Right lobe of liver (tissue), 6 donors: ENCODE measurements around the gene SEC11A. TPM values are rescaled to one million over a fixed set of nuclear protein-coding genes. Genes with fewer than 3 reads are reported as not detected.

Experiments used
- ATAC-seq, 4 donors: fragments of 200-7000 bp; cut with Tn5 transposase; one replicate each; pipeline ENCODE4 v1.9.1; 2020; ENCODE audit warnings: mild to moderate bottlenecking in 4 of 4, moderate library complexity in 4 of 4
- DNase-seq, 3 donors: peaks; one replicate each; pipeline ENCODE4 v3.0.0-alpha.2; 2020
- H3K27ac ChIP-seq, 3 donors: fragments of 200-600 bp; one replicate each; pipeline ENCODE4 v1.8.0; 2022
- H3K27me3 ChIP-seq, 2 donors: fragments of 200-600 bp; one replicate each; pipeline ENCODE4 v1.8.0; 2022
- H3K36me3 ChIP-seq, 4 donors: fragments of 200-600 bp; sonication (generic) in 1 of 4; one replicate each; pipeline versions ENCODE4 v1.5.1 to v1.8.0; 2017 to 2022; ENCODE audit warnings: control low read depth in 1 of 4
- H3K4me1 ChIP-seq, 4 donors: fragments of 200-600 bp; sonication (generic) in 1 of 4; one replicate each; pipeline versions ENCODE4 v1.5.1 to v1.8.0; 2017 to 2022; ENCODE audit warnings: control low read depth in 1 of 4
- H3K4me3 ChIP-seq, 3 donors: fragments of 200-600 bp; one replicate each; pipeline ENCODE4 v1.8.0; 2022
- H3K9me3 ChIP-seq, 4 donors: fragments of 200-600 bp; sonication (generic) in 1 of 4; one replicate each; pipeline versions ENCODE4 v1.5.1 to v1.8.0; 2017 to 2022; ENCODE audit warnings: control low read depth in 1 of 4
- CTCF ChIP-seq, 4 donors: fragments of 200-600 bp in 3 of 4; fragments of 450-650 bp in 1 of 4; IDR thresholded peaks; one replicate each; pipeline versions ENCODE4 v1.5.1 to v1.8.0; 2016 to 2022; ENCODE audit warnings: antibody characterized with exemption in 4 of 4, mild to moderate bottlenecking in 2 of 4
- POLR2A ChIP-seq: fragments of 450-650 bp; IDR thresholded peaks from one replicate; pipeline ENCODE4 v1.6.1; 2017; ENCODE audit warnings: antibody characterized with exemption, mild to moderate bottlenecking
- WGBS: methylation state at CpG from one replicate; pipeline ENCODE4 v1.1.6; 2018; ENCODE audit warnings: low coverage, low lambda C conversion rate; ENCODE audit not compliant: insufficient coverage; ENCODE audit errors: missing lambda C conversion rate; 5-methylcytosine and 5-hydroxymethylcytosine counted together
- intact Hi-C, 2 donors: fragments of 100-400 bp; cut with DNase I; formaldehyde crosslinking; loops; one replicate each; pipeline versions ENCODE4 v1.11.2 to v1.14.1; 2022
- total RNA-seq, 6 experiments: library from RNA; depleted of rRNA in 2 of 6; stranded (reverse); fragments of >200 nt in 2 of 6; fragmentation: NEBNext Ultra II Directional in 3 of 6; extraction: Animal tissue kit (Norgen Biotek cat#: 25700) in 3 of 6; gene quantifications; one replicate each; pipeline versions ENCODE4 v1.1.0 to v1.2.4, GENCODE V29; 2016 to 2023
- donor health status: DM: no; HTN: yes; CAD: no.
- donor health status: DM: no; HTN: no; CAD: no.
- donor health status: DM: no; HTN: no; CAD: no.
- donor health status: DM: no; HTN: yes; CAD: no.
- donor health status: DM: no; HTN: yes; CAD: no.

Gene SEC11A
- total RNA-seq, 6 experiments from 2014 or later, result 58.7 to 71.5 (median 65.3) TPM

- ATAC-seq, result peak; percentile 56 to 70 (median 68)
Observed at GRCh38 chr15:84747416-84748273, 31.7 kb upstream of the SEC11A start.

GRCh38 chr15:84741121-84741520, 25.2 kb upstream of the SEC11A start:
- DNase-seq (no peak), ATAC-seq (peak; percentile 28 to 64 (median 40))
- intact Hi-C loops, result no loop called here
- Histone ChIP-seq H3K27ac (no peak overlapping the region), H3K36me3 (no peaks in the 10 kb centered on the region), H3K9me3 (no peaks in the 10 kb centered on the region), H3K4me3 (no peak overlapping the region), H3K4me1 (peaks cover 0 to 6% (median 0%) of the 10 kb centered on the region in 4 donors), H3K27me3 (no peaks in the 10 kb centered on the region)
- 65% methylated on average over 2 of the region's 2 CpGs for WGBS
- TF ChIP-seq CTCF (IDR thresholded peaks at IDR 0.05), result no peak
- no peak for TF ChIP-seq POLR2A

More at GRCh38 chr15:84747416-84748273, 31.7 kb upstream of the SEC11A start:
- under 1% methylated on average over 22 of the region's 46 CpGs for WGBS
- intact Hi-C loops, result no loop called here
- Histone ChIP-seq H3K4me3 (peak overlapping the region; percentile 55 to 84 (median 78)), H3K9me3 (no peaks in the 10 kb centered on the region), H3K36me3 (no peaks in the 10 kb centered on the region), H3K27ac (peak overlapping the region; percentile 95 to 99 (median 99)), H3K27me3 (no peaks in the 10 kb centered on the region), H3K4me1 (peaks cover 0 to 43% (median 13%) of the 10 kb centered on the region in 4 donors)
- TF ChIP-seq POLR2A, result peak; percentile 68
- TF ChIP-seq CTCF (IDR thresholded peaks at IDR 0.05), result no peak
- peak; percentile 82 to 90 (median 89) for DNase-seq

- 95% methylated on average over 3 of the region's 4 CpGs for WGBS
- intact Hi-C loops, result no loop called here
- H3K27ac ChIP-seq, result no peak overlapping the region
- H3K36me3 ChIP-seq, result no peaks in the 10 kb centered on the region
- H3K27me3 ChIP-seq, result no peaks in the 10 kb centered on the region
- H3K4me3 ChIP-seq, result no peak overlapping the region
- H3K4me1 ChIP-seq, result peaks cover 0 to 6% (median 0%) of the 10 kb centered on the region in 4 donors
- TF ChIP-seq CTCF (IDR thresholded peaks at IDR 0.05) (no peak), POLR2A (no peak)
- no peak for DNase-seq
- H3K9me3 ChIP-seq, result no peaks in the 10 kb centered on the region
- ATAC-seq, result no peak
Observed at GRCh38 chr15:84740691-84741090, 24.8 kb upstream of the SEC11A start.

- 88% methylated on average over 2 of the region's 2 CpGs for WGBS
- Histone ChIP-seq H3K4me3 (no peak overlapping the region), H3K9me3 (no peaks in the 10 kb centered on the region), H3K36me3 (no peaks in the 10 kb centered on the region), H3K4me1 (peaks cover 0 to 6% (median 0%) of the 10 kb centered on the region in 4 donors), H3K27me3 (no peaks in the 10 kb centered on the region), H3K27ac (no peak overlapping the region)
- TF ChIP-seq POLR2A, result no peak
- TF ChIP-seq CTCF (IDR thresholded peaks at IDR 0.05), result no peak
- no peak for ATAC-seq
- no peak for DNase-seq
- intact Hi-C loops, result no loop called here
Observed at GRCh38 chr15:84737005-84737404, 21.1 kb upstream of the SEC11A start.
